ENCODE data around the gene C16orf74.

DNA sequence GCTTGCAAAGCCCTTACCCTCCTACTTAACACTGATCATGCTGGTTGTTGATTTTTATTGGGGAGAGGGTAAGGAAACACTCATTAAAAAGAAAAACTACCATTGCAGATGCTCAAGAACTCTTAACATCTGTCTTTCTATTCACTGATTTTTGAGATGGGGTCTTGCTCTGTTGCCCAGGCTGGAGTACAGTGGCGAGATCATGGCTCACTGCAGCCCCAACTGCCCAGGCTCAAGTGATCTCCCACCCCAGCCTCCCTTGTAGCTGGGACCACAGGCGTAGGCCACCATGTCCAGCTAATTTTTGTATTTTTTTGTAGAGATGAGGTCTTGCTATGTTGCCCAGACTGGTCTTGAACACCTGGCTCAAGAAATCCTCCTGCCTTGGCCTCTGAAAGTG, 33.9 kb upstream of the C16orf74 start:
- TF ChIP-seq, protein P1, sequence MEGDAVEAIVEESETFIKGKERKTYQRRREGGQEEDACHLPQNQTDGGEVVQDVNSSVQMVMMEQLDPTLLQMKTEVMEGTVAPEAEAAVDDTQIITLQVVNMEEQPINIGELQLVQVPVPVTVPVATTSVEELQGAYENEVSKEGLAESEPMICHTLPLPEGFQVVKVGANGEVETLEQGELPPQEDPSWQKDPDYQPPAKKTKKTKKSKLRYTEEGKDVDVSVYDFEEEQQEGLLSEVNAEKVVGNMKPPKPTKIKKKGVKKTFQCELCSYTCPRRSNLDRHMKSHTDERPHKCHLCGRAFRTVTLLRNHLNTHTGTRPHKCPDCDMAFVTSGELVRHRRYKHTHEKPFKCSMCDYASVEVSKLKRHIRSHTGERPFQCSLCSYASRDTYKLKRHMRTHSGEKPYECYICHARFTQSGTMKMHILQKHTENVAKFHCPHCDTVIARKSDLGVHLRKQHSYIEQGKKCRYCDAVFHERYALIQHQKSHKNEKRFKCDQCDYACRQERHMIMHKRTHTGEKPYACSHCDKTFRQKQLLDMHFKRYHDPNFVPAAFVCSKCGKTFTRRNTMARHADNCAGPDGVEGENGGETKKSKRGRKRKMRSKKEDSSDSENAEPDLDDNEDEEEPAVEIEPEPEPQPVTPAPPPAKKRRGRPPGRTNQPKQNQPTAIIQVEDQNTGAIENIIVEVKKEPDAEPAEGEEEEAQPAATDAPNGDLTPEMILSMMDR (IDR thresholded peaks at IDR 0.05 in 4 of 5, conservative IDR thresholded peaks at IDR 0.05 in 1 of 5), result no peak
- TF ChIP-seq POLR2A (IDR thresholded peaks at IDR 0.05), result no peak

Measured in gastrocnemius medialis (tissue), 4 donors.